GM18868 (cell line): ENCODE data around the gene LAMP5.

Experiments
- ATAC-seq: cut with Tn5 transposase; IDR thresholded peaks from one replicate; pipeline ENCODE4 v1.9.1; 2021; ENCODE audit warnings: mild to moderate bottlenecking, moderate library complexity; ENCODE audit not compliant: unreplicated experiment

LAMP5 gene

GRCh38 chr20:9499126-9499899 lies 15.1 kb upstream of the LAMP5 start:
- no peak for ATAC-seq

DNA sequence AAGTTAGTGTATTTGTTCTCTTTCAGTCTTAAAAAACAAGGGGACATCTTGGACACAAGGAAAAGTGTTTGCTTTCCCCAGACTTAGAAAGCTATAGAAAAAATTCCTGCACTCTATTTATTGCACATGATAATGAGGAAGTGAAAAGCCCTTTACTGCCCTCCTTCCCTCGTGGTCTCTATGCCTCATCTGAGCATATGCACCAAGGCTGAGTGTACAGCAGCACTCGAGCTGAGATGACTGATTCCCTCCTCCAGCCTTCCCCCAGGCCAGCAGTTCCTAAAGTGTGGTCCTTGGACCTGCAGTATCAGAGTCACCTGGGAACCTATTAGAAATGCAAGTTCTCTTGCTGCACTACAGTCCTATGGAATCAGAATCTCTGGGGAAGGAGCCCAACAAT lies 14.3 kb upstream of the LAMP5 start:
- peak; percentile 80 for ATAC-seq

- no peak for ATAC-seq
Measured at GRCh38 chr20:9501473-9501872, 12.9 kb upstream of the LAMP5 start.

GRCh38 chr20:9503526-9504245 lies 10.7 kb upstream of the LAMP5 start:
- ATAC-seq, result no peak

DNA sequence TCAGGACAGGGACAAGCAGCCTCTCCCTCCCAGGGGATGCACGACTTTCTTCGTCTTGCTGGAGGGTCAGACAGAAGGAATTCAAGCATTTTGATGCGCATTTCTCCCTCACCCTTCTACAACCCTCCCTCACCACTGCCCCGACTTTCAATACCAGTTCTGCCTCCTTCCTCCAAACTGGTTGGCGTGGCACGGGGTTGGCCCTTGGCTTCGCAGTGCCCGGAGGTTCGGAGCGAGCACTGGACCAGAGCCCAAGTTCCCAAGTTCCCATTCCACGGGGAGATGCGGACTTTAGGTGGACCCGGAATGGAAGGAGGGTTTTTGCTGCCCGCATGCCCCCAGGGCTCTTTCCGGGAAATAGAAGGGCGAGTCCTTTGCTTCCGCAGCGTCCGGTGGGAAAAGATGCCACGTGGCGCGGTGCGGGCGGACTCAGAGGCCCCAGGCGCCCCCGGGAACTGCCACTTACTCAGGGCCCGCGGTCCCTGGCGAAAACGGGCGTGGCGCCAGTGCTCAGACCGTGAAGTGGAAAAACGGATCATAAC lies 8.0 kb upstream of the LAMP5 start:
- ATAC-seq, result no peak

DNA sequence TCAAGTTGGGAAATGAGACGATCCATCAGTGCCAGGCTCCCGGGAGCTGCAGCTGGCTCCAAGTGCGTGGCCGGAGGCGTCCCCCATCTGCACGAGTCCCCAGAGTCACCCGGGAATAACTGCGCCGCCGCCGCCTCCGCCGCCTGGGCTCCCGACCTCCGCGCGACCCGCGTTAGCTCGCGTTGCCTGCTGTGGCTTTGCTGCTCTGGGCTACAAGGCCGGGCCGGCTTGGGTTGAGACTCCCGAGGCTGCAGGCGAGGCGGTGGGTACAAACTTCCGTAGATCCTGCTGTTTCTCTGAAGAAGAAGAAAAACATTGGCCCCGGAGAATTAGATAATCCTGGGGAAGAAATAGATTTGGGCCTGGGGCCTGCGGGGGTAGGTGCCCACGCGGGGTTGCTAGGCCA lies 7.4 kb upstream of the LAMP5 start:
- no peak for ATAC-seq

- no peak for ATAC-seq
Measured at GRCh38 chr20:9507544-9508239, 6.7 kb upstream of the LAMP5 start.

- no peak for ATAC-seq
Measured at GRCh38 chr20:9508240-9508661, 6.1 kb upstream of the LAMP5 start.

DNA sequence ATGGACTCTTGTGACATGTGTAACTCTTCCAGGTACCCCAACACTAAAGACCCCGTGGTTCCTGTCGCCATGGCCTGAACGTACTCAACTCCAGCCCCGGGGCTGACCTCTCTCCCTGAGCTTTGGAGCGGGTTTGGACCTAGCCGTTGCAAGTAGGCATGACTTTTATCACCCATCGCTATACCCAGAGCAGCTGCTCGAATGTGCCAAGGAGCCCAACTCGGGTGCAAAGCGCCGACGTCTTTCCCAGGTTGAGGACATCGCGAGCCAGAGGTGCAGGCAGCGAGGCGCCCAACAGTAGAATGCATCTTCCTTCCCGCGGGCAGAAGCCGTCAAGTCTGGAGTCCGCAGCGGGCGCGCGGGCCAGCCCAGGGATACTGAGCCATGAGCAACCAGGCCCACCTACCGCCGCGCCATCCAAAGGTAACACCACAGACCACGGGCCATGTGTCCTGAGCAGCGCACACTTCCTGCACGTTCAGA lies 5.7 kb upstream of the LAMP5 start:
- ATAC-seq, result no peak

DNA sequence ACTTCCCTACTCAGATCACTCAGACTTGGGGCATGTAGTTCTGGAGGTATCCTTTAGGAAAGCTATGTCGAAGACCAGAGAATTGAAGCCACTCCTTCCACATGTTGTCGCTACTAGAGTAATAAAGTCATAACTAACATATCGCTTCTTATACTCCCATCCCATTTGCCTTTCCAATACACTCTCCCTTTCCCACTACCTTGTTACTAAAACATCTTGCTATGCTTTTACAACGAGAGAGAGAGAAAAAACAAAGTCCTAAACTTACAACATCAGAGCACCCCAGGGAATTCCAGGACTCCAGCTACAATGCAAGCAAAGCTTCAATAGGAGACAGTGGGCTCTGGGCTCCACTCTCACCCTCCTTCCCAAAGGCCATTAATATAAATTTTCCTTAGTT lies 5.1 kb upstream of the LAMP5 start:
- no peak for ATAC-seq

GRCh38 chr20:9510911-9511310 lies 3.5 kb upstream of the LAMP5 start:
- peak; percentile 53 for ATAC-seq

GRCh38 chr20:9514072-9514460 lies 324 bp upstream of the LAMP5 start:
- no peak for ATAC-seq

- no peak for ATAC-seq
Measured at GRCh38 chr20:9515214-9515585, 810 bp downstream of the LAMP5 start.

- ATAC-seq, result no peak
Measured at GRCh38 chr20:9515741-9516233, 1.4 kb downstream of the LAMP5 start.

GRCh38 chr20:9516234-9516871 lies 2.0 kb downstream of the LAMP5 start:
- ATAC-seq, result peak; percentile 53

DNA sequence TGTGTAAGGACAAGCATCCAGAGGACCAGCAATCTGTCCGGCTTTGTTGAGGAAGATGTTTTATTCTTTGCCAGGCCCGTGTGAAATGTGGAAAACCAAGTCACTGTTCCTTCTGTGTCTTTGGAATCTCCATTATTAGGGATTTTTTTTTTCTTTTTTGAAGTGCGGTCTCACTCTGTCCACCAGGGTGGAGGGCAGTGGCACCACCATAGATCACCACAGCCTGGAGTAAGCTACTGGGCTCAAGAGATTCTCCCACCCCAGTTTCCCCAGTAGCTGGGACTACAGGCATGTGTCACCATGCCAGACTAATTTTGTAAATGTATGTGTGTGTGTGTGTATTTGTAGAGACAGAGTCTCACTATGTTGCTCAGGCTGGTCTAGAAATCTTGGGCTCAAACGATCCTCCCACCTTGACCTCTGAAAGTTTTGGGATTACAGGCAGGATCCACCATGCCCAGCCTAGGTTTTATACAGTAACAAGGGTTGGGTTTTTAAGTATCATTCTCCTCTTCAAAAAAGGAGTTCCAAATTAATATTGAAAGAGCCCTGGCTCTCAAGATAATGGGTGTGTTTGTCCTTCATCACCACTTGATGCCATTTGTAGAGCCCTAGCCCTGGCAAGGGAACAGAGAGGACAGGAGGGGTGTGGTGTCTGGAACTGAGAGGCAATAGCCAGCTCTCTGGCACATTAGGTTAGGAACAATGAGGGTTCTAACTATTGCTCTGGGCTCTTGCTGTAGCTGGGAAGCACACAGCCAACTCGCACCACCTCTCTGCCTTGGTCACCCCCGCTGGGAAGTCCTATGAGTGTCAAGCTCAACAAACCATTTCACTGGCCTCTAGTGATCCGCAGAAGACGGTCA lies 3.1 kb downstream of the LAMP5 start:
- no peak for ATAC-seq

DNA sequence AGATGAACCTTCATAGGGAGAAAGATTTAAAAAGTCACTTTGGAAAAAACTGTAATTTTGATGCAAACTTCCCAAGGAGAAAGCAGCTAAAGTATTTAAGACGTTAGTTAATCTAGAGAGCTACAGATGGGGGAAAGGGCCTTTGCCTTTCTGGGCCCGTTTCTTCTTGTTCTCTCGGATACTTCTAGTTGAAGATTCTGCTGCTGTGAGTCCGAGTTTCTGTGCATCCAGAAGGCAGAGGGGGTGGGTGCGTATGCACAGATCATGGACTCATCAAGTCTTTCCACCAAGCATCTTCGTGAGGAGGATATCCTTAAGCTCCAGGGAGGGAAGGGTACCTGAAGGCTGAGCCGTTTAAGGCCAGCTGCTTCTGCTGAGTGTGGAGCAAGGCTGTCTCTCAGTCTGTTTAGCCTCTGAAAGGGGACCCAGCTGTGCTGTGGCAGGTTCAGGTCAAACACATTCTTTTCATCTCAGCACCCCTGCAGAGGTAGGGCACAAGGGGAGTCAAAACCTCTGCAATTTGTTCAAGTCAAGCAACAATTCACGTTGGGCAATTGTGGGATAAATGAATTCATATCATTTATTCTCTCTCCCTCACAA lies 4.3 kb downstream of the LAMP5 start:
- ATAC-seq, result no peak

DNA sequence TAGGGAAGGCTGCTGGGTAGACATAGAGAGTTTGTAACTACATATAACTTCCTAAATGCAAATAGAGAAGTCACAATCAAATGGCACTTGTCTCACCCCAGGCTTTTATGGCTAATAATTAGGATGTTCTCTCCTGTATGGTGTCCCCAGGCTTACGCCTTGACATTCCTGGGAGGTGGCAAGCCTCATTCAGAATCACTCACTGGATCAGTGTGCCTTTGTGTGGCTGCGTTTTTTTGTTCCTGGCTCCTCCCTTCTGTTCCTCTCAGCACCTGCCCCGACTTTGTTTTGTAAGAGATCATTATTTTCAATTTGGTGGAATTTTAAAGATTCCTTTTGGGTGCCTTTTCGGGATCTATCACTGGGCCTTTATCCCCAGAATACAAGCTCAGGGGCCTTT lies 5.7 kb downstream of the LAMP5 start:
- no peak for ATAC-seq

- no peak for ATAC-seq
Measured at GRCh38 chr20:9523636-9524035, 9.2 kb downstream of the LAMP5 start.
